GM23338 (cell line): ENCODE measurements around the gene OLA1. TPM values are rescaled to one million over a fixed set of nuclear protein-coding genes. Genes with fewer than 3 reads are reported as not detected.

ENCODE experiments used
- ATAC-seq: fragments of 200-7000 bp; cut with Tn5 transposase; 3 replicates; pipeline ENCODE4 v1.9.1; 2020
- DNase-seq: peaks from one replicate; pipeline ENCODE4 v3.0.0-alpha.2; 2015; ENCODE audit warnings: low spot score
- H2AFZ ChIP-seq: fragments of 200-600 bp; sonication (generic); 2 replicates; pipeline ENCODE4 v1.8.0; 2016; ENCODE audit warnings: antibody characterized with exemption, mild to moderate bottlenecking, moderate library complexity
- H3F3A ChIP-seq: fragments of 200-600 bp; sonication (generic); replicated peaks from 2 replicates; pipeline ENCODE4 v1.8.0; 2017; ENCODE audit warnings: antibody characterized with exemption, mixed run types, low read depth
- H3K27ac ChIP-seq: fragments of 200-600 bp; sonication (generic); 2 replicates; pipeline ENCODE4 v1.6.1; 2016; ENCODE audit warnings: low read depth
- H3K27me3 ChIP-seq: fragments of 200-600 bp; sonication (generic); 2 replicates; pipeline ENCODE4 v1.8.0; 2016; ENCODE audit warnings: mild to moderate bottlenecking, mixed run types, moderate library complexity; ENCODE audit not compliant: insufficient read depth
- H3K36me3 ChIP-seq: fragments of 200-600 bp; sonication (generic); 2 replicates; pipeline ENCODE4 v1.8.0; 2016; ENCODE audit warnings: mild to moderate bottlenecking; ENCODE audit not compliant: insufficient read depth
- H3K4me1 ChIP-seq: fragments of 200-600 bp; sonication (generic); 2 replicates; pipeline ENCODE4 v1.8.0; 2016; ENCODE audit warnings: mild to moderate bottlenecking, moderate library complexity; ENCODE audit not compliant: insufficient read depth
- H3K4me2 ChIP-seq: fragments of 200-600 bp; sonication (generic); 2 replicates; pipeline ENCODE4 v1.7.1; 2017; ENCODE audit warnings: mixed run types
- H3K4me3 ChIP-seq: fragments of 200-600 bp; sonication (generic); 2 replicates; pipeline ENCODE4 v1.6.1; 2016; ENCODE audit warnings: mixed run types
- H3K79me2 ChIP-seq: fragments of 200-600 bp; sonication (generic); replicated peaks from 2 replicates; pipeline ENCODE4 v1.8.0; 2017; ENCODE audit warnings: mild to moderate bottlenecking; ENCODE audit not compliant: insufficient read depth
- H3K9me2 ChIP-seq: fragments of 200-600 bp; sonication (generic); 2 replicates; pipeline ENCODE4 v1.8.0; 2017; ENCODE audit not compliant: insufficient read depth
- H4K20me1 ChIP-seq: fragments of 200-600 bp; sonication (generic); replicated peaks from 2 replicates; pipeline ENCODE4 v1.8.0; 2017; ENCODE audit warnings: mild to moderate bottlenecking; ENCODE audit not compliant: insufficient read depth
- H3K27ac Mint-ChIP-seq: 2 replicates; pipeline ENCODE4 v1.8.0; 2020; ENCODE audit warnings: inconsistent platforms, mild to moderate bottlenecking, moderate library complexity, mixed read lengths
- H3K27me3 Mint-ChIP-seq: 3 replicates; pipeline ENCODE4 v1.8.0; 2022; ENCODE audit warnings: low read depth, mild to moderate bottlenecking, moderate library complexity, mixed read lengths, inconsistent platforms; ENCODE audit not compliant: insufficient read depth, poor library complexity
- H3K36me3 Mint-ChIP-seq: 3 replicates; pipeline ENCODE4 v1.8.0; 2021; ENCODE audit warnings: low read depth, mild to moderate bottlenecking, inconsistent platforms, moderate library complexity, mixed read lengths
- H3K4me1 Mint-ChIP-seq: 3 replicates; pipeline ENCODE4 v1.8.0; 2020; ENCODE audit warnings: mild to moderate bottlenecking, inconsistent platforms, mixed read lengths
- H3K4me3 Mint-ChIP-seq: 3 replicates; pipeline ENCODE4 v1.8.0; 2021; ENCODE audit warnings: moderate library complexity, mild to moderate bottlenecking, inconsistent platforms, mixed read lengths
- H3K9me3 Mint-ChIP-seq: 3 replicates; pipeline ENCODE4 v1.8.0; 2020; ENCODE audit warnings: moderate library complexity, mild to moderate bottlenecking, inconsistent platforms, mixed read lengths
- CREB1 ChIP-seq: fragments of 250-450 bp; sonication (Bioruptor Pico); IDR thresholded peaks from 2 replicates; pipeline ENCODE4 v1.5.0; 2020; ENCODE audit warnings: low read depth, mild to moderate bottlenecking, moderate library complexity
- EZH2 ChIP-seq: fragments of 200-600 bp; sonication (generic); IDR thresholded peaks from one replicate; pipeline ENCODE4 v1.8.0; 2017; ENCODE audit warnings: antibody characterized with exemption, mild to moderate bottlenecking, low read depth; ENCODE audit not compliant: unreplicated experiment
- EZH2phosphoT487 ChIP-seq: fragments of 200-600 bp; sonication (generic); IDR thresholded peaks from one replicate; pipeline ENCODE4 v1.8.1; 2018; ENCODE audit warnings: antibody characterized with exemption; ENCODE audit not compliant: unreplicated experiment
- JUNB ChIP-seq: IDR thresholded peaks from one replicate; pipeline ENCODE4 v1.6.1; 2016; ENCODE audit warnings: antibody characterized with exemption; ENCODE audit not compliant: unreplicated experiment
- NANOG ChIP-seq: IDR thresholded peaks from 2 replicates; pipeline ENCODE4 v1.6.1; 2016; ENCODE audit warnings: antibody characterized with exemption, borderline replicate concordance
- POLR2AphosphoS5 ChIP-seq: IDR thresholded peaks from 2 replicates; pipeline ENCODE4 v1.6.1; 2016; ENCODE audit warnings: antibody characterized with exemption, low read depth
- STAT1 ChIP-seq: IDR thresholded peaks from one replicate; pipeline ENCODE4 v1.6.1; 2016; ENCODE audit warnings: antibody characterized with exemption; ENCODE audit not compliant: unreplicated experiment
- ZNF114 ChIP-seq: fragments of 250-450 bp; sonication (Bioruptor Pico); IDR thresholded peaks from 2 replicates; pipeline ENCODE4 v1.5.0; 2020; ENCODE audit warnings: mild to moderate bottlenecking, moderate library complexity
- ZNF331 ChIP-seq: fragments of 250-450 bp; sonication (Bioruptor Pico); IDR thresholded peaks from 2 replicates; pipeline ENCODE4 v1.5.0; 2020; ENCODE audit warnings: low read depth, mild to moderate bottlenecking, moderate library complexity
- ZNF462 ChIP-seq: fragments of 250-450 bp; sonication (Bioruptor Pico); IDR thresholded peaks from 2 replicates; pipeline ENCODE4 v1.5.0; 2020; ENCODE audit warnings: mild to moderate bottlenecking, moderate library complexity
- polyA plus RNA-seq: library from polyadenylated mRNA; unstranded; fragments of >200 nt; fragmentation: Nextera tagmentation; extraction: Ambion mirVana; gene quantifications from 2 replicates; pipeline ENCODE4 v1.2.1, GENCODE V29; 2016
- total RNA-seq: library from RNA; depleted of rRNA; stranded (reverse); fragments of >200 nt; shearing (Covaris generic); gene quantifications from 2 replicates; pipeline ENCODE4 v1.2.3, GENCODE V29; 2014
- TF ChIP-seq, protein P1 (sequence below), 2 experiments: fragments of 200-600 bp in 1 of 2; sonication (generic) in 1 of 2; conservative IDR thresholded peaks; 2 replicates each; pipeline versions ENCODE4 v1.5.1 to v1.6.1; 2016 to 2017; ENCODE audit warnings: antibody characterized with exemption in 2 of 2, low read depth in 2 of 2, mild to moderate bottlenecking in 2 of 2, moderate library complexity in 1 of 2

OLA1 gene
- total and polyA plus RNA-seq, 2 experiments from 2014 or later = 104 to 242 TPM

GRCh38 chr2:174025271-174026121 lies 222.8 kb downstream of the OLA1 start:
- peaks cover 12% of the 10 kb centered on the region for H3K27me3 Mint-ChIP-seq
- H3F3A ChIP-seq = peaks cover 20% of the 10 kb centered on the region; the same call in 1 of the 2 replicates
- H3K9me3 Mint-ChIP-seq = no peaks in the 10 kb centered on the region
- no peaks in the 10 kb centered on the region for H3K79me2 ChIP-seq
- H3K4me3 Mint-ChIP-seq = no peak overlapping the region
- peaks cover 34% of the 10 kb centered on the region for H3K4me1 ChIP-seq
- H2AFZ ChIP-seq = peak overlapping the region; percentile 95
- no peaks in the 10 kb centered on the region for H3K36me3 Mint-ChIP-seq
- peak overlapping the region; percentile 83 for H3K27ac Mint-ChIP-seq
- no peaks in the 10 kb centered on the region for H4K20me1 ChIP-seq
- no peaks in the 10 kb centered on the region for H3K27me3 ChIP-seq
- peak; percentile 44 for DNase-seq
- no peaks in the 10 kb centered on the region for H3K9me2 ChIP-seq
- H3K27ac ChIP-seq = peak overlapping the region; percentile 35; the same call in 1 of the 2 replicates
- peak overlapping the region; percentile 66; the same call in 1 of the 2 replicates for H3K4me2 ChIP-seq
- no peak for TF ChIP-seq ZNF114 (CRISPR knock-in tag)
- no peak for TF ChIP-seq STAT1
- no peak for TF ChIP-seq EZH2
- TF ChIP-seq JUNB = no peak
- H3K36me3 ChIP-seq = no peaks in the 10 kb centered on the region
- no peak overlapping the region for H3K4me3 ChIP-seq
- peaks cover 42% of the 10 kb centered on the region for H3K4me1 Mint-ChIP-seq
- peak; percentile 10 for ATAC-seq

GRCh38 chr2:174024524-174025270 lies 223.6 kb downstream of the OLA1 start:
- Mint-ChIP-seq H3K27me3 (peaks cover 12% of the 10 kb centered on the region), H3K36me3 (no peaks in the 10 kb centered on the region), H3K27ac (peak overlapping the region; percentile 83), H3K9me3 (no peaks in the 10 kb centered on the region), H3K4me1 (peaks cover 42% of the 10 kb centered on the region), H3K4me3 (no peak overlapping the region)
- Histone ChIP-seq H3K27me3 (no peaks in the 10 kb centered on the region), H4K20me1 (no peaks in the 10 kb centered on the region), H3F3A (peaks cover 20% of the 10 kb centered on the region; the same call in 1 of the 2 replicates), H3K4me3 (peak overlapping the region; percentile 4; the same call in 1 of the 2 replicates), H3K4me2 (peak overlapping the region; percentile 66), H3K79me2 (no peaks in the 10 kb centered on the region), H3K27ac (peak overlapping the region; percentile 35; the same call in 1 of the 2 replicates), H2AFZ (peak overlapping the region; percentile 95), H3K9me2 (no peaks in the 10 kb centered on the region), H3K4me1 (peaks cover 34% of the 10 kb centered on the region), H3K36me3 (no peaks in the 10 kb centered on the region)
- ATAC-seq (peak; percentile 34), DNase-seq (peak; percentile 45)
- TF ChIP-seq CREB1 (CRISPR knock-in tag) (no peak), ZNF462 (CRISPR knock-in tag) (no peak), EZH2phosphoT487 (no peak), ZNF331 (CRISPR knock-in tag) (no peak), POLR2AphosphoS5 (no peak), EZH2 (no peak), NANOG (no peak), ZNF114 (CRISPR knock-in tag) (no peak)
- TF ChIP-seq, protein P1, sequence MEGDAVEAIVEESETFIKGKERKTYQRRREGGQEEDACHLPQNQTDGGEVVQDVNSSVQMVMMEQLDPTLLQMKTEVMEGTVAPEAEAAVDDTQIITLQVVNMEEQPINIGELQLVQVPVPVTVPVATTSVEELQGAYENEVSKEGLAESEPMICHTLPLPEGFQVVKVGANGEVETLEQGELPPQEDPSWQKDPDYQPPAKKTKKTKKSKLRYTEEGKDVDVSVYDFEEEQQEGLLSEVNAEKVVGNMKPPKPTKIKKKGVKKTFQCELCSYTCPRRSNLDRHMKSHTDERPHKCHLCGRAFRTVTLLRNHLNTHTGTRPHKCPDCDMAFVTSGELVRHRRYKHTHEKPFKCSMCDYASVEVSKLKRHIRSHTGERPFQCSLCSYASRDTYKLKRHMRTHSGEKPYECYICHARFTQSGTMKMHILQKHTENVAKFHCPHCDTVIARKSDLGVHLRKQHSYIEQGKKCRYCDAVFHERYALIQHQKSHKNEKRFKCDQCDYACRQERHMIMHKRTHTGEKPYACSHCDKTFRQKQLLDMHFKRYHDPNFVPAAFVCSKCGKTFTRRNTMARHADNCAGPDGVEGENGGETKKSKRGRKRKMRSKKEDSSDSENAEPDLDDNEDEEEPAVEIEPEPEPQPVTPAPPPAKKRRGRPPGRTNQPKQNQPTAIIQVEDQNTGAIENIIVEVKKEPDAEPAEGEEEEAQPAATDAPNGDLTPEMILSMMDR (conservative IDR thresholded peaks at IDR 0.05; ENCODE audit: low read depth in 2 of 2) = no peak
